ENCODE measurements around the gene ERVW-1.

- peak; percentile 92 to 98 (median 96) for TF ChIP-seq CTCF (IDR thresholded peaks at IDR 0.05)
- TF ChIP-seq POLR2AphosphoS5 (IDR thresholded peaks at IDR 0.05), result peak; percentile 82 to 85
- TF ChIP-seq POLR2A (IDR thresholded peaks at IDR 0.05), result peak in 3 of 4 donors; percentile 68 to 85 (median 76)
- TF ChIP-seq EP300 (IDR thresholded peaks at IDR 0.05), result peak in 1 of 4 donors; percentile 38
Observed at GRCh38 chr7:92447345-92448204, 30.2 kb downstream of the ERVW-1 start, which contains the start of gene GATAD1.

Data from upper lobe of left lung (tissue), 4 donors.